Activated T-cell treated with anti-CD3 and anti-CD28 coated beads for 48 hours (primary cell): ENCODE results near the gene KCNJ6.
A peak's percentile ranks its signal among the peaks of the same experiment; 100 is the strongest.
"Not testable (repeated sequence)": the region's sequence is repeated elsewhere in the genome, so short reads cannot be mapped to it uniquely, and the experiment has no call there.

Experiments
- DNase-seq: peaks from one replicate; pipeline ENCODE4 v3.0.0-alpha.2; 2020; ENCODE audit warnings: low read depth

Gene KCNJ6

DNA sequence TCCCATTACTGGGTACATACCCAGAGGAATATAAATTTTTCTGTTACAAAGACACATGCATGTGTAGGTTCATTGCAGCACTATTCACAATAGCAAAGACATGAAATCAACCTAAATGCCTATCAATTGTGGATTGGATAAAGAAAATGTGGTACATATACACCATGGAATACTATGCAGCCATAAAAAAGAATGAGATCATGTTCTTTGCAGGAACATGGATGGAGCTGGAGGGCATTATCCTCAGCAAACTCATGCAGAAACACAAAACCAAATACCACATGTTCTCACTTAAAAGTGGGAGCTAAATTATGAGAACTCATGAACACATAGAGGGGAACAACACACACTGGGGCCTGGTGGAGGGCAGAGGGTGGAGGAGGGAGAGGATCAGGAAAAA is 272.4 kb downstream of the KCNJ6 start:
- not testable (repeated sequence) for DNase-seq

DNA sequence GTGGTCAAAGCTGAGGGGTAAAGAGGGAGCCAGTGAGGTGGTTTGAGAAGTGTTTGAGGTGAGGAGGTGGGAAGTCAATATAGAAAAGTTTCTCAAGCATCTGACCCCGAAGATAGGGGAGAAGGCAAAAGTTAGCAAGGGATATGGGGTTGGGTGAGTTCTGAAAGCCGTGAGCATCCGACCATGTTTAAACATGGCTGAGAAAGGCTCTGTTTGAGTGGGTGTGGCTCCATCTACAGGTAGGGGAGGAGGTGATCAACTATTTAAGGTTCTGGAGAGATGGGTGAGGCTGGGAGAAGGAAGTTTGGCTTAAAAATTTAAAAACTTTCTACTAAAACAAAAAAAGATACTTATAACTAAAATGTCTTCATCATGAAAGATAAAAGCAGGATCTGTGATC is 273.8 kb downstream of the KCNJ6 start:
- DNase-seq = peak; percentile 11

DNA sequence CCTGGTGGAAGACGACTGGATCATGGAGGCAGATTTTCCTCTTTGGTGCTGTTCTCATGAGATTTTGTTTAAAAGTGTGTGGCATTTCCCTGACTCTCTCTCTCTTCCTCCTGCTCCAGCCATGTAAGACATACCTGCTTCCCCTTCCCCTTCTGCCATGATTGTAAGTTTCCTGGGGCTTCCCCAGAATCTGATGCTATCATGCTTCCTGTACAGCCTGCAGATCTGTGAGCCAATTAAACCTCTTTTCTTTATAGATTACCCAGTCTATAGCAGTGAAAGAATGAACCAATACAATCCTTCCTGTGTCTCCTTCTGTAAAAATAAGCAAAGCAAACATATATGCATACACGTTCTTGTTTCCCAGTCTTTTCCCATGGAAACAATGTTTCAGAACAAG is 276.5 kb downstream of the KCNJ6 start:
- DNase-seq = no peak

DNA sequence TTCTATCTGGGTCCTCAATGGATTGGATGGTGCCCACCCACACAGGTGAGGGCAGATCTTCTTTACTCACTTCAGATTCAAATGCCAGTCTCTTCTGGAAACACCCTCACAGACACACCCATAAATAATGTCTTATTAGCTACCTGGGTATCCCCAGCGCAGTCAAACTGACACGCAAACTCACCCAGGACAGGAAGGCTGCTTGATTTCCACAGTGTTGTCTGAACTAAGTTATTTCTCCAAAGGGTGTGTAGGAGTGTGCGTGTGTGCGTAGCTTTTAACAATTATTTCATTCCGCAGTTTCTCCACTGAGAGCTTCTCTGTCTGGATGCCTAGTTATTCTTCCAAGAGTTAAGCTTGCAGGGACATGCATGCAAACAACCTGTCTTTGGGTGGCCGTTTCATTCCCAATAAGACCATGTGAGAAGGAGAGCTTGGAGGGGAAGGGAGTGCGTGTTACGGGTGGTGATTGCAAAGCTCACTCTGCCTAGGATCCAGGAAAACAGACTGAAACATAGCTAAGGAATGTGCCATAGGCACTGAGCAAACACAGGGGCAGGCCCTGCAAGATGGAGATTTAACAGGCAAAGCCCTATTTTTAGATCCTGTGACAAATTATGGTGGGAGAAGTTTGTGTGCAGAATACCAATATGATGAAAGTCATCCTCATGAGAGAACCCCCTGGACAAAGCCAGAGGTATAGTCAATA is 280.0 kb downstream of the KCNJ6 start:
- DNase-seq = no peak

DNA sequence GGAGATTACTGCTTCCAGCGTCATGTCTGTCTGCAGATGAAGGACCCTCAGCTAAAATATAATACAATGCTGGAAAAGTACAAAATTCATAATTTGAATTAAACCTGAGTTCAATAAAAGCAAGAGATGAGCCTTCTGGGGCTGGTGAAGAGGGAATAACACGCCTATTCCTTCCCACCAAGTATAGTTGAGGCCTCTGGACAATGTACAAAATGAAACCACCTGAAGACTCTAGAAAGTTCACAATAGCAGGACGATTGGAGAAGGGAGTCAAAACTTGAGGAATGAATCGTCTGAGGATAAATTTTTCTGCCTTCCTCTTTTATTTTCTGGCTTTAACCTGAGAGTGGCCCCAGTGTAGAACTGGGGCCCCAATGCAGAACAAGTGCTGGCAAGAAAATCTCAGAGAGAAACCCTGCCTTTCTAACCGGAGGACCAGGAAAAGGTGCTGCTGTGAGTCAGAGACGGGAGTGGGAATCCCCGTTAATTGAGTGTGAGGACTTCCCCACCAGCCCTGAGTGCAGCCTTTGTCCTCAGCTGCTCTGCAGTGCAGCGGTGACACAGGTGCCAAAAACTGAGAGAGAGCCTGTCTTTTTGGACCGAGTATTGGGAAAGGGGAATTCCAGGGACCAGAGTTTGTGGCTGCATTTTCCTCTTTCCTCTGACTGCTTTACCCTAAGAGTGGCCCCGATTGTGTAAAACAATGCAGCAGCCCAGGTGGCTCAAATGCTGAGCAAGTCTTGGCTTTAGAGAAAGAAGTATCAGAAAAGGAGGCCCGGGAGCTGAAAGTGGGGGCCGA is 284.7 kb downstream of the KCNJ6 start:
- DNase-seq = no peak

DNA sequence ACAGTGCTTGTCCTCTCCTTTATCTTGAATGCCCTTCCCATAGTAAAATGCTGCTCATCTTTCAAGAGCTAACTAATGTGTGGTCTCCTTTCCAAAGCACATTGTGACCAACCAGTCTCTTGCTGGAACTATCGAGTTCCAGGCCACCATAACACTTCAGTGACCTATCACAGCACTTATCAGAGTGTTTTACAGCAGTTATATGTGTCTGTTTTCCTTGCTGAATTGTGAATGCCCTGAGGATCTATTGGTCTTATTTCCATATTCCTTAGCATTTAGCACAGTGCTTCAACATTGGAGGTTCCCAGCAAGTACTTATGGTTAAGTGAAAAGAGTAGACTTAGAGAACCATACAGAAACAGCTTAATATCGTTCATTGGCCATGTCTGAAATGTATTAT is 285.4 kb downstream of the KCNJ6 start:
- DNase-seq = no peak

DNA sequence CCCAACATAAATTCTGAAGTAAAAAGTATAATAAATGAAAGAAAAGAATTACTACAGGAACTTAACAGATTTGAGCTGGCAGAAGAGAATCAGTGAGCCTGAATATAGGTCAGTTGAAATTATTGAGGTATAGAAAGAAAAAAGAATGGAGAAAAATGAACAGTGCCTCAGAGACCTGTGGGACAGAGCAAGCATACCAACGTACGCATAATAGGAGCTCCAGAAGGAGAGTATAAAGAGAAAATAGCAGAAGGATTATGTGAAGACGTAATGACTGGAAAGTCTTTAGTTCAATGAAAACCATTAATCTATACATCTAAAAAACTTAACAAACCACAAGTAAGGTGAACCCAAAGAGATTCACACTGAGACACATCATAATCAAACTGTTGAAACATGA is 287.9 kb downstream of the KCNJ6 start:
- no peak for DNase-seq

DNA sequence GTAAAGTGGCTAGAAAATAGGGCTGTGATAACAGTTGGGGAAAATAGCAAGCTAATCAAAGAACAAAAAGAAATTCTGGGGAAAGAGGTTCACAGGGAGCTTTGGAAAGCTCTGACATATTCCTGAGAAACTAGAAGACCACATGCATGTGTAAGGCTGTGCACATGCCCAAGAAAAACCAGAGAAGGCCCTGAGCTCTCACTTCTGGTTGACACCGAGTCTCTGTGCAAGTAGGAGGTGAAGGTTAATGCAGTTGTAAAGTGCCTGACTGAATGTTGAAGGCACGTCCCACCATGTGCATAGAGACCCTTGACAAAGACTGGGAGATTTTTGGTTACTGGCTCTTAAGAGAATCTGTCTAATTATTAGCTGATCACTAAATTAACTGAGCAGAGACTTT is 288.7 kb downstream of the KCNJ6 start:
- no peak for DNase-seq

DNA sequence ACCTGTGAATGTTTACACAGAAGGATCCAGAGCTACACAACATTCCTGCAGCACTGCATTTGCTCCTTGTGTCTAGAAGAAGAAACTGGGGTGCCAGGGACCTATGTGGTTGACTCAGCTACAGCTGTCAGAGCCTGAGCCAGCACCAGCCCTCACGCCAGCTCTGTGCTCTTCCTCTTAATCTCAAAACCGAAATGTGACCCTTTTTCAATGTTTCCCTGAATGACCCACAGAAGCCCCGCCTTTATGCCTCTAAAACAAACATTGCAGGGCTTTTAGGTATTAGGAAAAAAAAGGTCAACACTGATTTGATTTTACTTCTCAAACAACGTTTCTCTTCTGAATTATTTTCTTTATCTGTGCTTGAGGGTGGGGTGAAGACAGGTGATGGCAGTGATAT is 289.2 kb downstream of the KCNJ6 start:
- DNase-seq = no peak

DNA sequence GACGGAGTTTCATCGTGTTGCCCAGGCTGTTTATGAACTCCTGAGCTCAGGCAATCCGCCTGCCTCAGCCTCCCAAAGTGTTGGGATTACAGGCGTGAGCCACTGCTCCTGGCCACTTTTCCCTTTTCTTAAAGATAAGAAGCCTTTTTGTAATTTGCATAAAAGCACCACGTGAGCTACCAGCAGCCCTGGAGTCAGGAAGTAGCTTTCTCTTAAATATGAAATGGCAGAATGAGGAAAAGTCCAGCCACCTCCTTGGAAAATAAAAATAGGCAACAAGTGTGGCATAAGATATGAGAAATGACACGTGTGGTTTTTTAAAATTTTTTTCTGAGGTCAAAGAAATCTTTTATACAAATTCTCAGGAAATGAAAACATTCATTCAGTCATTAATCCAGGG is 289.9 kb downstream of the KCNJ6 start:
- no peak for DNase-seq

DNA sequence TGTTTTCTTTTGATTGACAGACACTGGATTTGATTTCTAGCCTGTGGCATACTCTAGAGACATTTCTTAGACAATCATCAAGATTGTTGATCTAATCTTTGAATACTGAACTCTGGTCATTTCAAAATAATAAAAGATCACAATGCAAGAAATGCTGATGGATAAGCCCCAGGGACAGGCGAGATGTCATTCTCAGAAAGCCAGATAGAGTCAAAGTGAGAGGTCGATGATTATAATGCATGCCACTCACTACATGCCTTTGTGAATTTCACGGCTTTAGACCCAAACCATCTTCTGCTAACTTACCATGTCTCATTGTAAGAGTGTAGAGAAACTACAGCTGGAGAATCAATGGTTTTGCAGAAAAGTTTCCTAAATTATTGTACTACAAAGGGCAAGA is 292.6 kb downstream of the KCNJ6 start:
- DNase-seq = no peak

DNA sequence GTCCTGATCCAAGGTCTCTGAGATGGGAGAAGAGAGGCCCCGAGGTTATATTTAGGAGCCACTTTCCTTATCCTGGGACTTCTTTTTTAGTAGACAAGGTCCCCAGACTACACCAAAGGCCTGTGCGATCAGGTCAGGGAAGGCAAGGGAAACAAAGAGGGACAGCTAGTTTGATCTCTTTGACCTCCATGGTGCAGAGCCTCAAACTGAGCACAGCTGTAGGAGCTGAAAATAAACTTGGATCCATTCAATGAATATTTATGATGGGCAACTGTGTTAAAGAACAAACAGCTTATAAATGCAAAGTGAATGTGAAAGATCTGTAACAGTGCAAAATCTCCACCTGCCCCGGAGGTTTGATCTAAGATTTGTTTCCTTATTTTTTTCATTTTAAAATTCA is 293.1 kb downstream of the KCNJ6 start:
- DNase-seq = no peak

DNA sequence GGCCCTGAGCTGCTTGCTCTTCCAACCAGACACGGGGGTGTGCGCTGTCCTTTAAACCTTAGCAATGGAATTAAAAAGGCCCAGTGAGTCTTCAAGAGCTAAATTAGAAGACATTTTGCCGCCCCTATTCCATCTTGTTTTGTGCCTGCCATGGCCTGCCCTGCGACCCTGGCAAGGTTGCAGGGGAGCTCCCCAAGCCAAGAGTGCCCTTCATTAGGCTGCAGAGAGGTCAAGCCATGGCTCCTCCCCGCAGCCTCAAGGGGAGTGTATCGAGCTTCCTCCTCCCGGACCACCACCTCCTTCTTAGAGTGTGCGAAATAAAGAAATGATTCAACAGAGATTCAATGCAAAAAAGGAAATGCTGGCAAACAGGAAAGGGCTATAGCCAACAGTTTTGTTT is 293.5 kb downstream of the KCNJ6 start:
- no peak for DNase-seq

DNA sequence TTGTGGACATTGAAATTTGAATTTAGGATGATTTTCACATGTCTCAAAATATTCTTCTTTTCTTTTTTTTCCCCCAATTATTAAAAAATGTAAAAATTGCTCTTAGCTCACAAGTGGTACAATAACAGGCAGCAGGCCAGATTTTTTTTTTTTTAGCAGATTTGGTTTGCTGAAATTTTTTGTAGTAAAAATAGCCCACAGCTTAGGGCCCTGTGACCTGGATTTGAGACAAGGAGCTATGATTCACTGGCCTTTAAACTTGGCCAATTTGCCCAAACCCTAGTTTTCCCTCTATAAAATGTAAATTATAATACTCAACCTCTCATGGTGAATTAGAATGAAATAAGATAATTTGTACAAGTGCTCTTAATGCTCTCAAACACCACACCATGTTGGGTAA is 295.9 kb downstream of the KCNJ6 start:
- DNase-seq = no peak

DNA sequence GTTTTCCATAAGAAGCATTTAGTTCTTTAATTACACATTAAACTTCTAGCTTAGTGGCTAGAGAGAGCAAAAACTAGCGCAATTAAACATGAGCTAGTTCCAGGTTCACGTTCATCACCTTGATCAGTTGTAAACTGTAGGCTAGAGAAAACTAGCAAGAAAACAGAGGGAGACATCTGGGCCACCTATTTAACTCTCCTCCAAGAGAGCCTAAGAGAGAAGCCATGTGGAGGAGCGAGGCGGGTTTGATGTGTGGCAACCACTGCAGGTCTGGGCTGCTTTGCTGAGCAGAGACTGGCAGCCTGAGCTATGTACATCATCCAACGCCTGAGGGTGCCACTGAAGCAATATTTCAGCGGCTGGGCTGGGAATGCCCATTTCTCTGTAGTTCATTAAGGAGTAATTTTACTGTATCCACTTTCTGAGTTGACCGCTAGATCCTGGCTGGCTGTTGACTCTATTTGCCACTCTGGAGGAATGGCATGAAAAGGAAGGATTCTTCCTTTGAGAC is 296.7 kb downstream of the KCNJ6 start:
- DNase-seq = no peak

DNA sequence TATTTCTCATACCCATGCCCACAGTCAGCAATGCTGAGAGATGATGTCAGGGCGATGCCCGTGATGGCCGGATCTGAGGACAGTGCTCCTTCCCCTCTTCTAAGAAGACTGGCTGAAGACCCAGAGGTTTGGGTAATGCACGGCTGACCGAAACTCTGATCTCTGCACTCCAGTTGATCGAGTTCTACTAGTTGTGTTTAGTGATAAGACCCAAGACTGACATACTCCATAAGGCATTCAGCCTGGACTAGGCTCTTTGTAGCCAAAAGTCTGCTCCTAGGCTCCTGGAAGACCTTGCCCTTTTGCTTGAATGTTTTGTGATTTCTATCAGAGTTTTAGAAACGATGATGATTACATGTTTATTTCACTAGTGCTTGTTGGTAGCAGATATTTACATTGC is 298.2 kb downstream of the KCNJ6 start:
- no peak for DNase-seq

DNA sequence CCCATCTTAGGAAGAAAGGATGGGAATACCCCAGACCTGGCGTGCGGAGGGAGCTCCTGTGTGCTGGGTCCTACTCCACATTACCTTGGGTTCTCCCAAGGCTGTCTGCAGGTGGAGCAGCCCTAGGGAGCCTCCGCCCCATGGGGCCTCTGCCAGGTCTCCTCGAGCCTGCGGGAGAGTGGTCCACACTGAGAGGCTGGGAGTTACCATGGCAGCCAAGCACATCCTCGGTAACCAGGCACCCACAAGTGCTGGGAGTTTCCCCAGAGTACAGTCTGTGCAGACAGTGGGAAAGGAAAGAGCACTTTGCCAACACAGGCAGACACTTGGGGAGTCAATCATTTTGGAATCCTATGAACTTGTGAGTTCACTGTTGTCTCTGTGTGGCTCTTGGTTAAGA is 300.3 kb downstream of the KCNJ6 start:
- no peak for DNase-seq

DNA sequence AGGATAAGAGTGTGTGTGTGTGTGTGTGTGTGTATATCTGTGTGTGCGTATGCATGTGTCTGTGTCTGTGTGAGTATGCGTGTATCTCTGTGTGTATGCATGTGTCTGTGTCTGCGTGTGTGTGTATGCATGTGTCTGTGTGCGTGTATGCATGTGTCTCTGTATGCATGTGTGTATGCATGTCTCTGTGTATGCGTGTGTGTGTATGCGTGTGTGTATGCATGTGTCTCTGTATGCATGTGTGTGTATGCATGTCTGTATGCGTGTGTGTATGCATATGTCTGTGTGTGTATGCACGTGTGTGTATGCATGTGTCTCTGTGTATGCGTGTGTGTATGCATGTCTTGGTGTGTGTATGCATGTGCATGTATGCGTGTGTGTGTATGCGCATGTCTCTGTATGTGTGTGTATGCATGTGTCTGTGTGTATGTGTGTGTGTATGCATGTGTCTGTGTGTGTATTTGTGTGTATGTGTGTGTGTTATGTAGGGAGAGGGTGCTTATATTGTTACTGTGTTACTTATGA is 301.8 kb downstream of the KCNJ6 start:
- DNase-seq = no peak

DNA sequence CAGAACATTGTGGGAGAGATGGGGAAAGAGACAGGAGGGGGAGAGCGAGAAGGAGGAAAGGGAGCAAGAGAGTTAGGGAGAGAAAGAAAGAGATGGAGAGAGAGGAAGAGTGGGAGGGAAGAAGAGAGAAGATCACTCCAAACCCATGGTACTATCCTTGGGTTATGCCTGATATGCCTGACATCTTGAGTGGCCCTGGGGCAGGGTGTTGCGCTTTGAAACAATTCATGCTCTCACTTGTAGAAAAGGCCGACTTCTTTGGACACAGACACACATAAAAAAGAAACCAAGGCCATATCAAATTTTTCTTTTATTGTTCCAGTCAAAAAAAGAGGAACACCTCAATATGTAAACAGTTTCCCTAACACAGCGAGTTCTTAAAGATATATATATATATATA is 309.2 kb downstream of the KCNJ6 start:
- DNase-seq = no peak

DNA sequence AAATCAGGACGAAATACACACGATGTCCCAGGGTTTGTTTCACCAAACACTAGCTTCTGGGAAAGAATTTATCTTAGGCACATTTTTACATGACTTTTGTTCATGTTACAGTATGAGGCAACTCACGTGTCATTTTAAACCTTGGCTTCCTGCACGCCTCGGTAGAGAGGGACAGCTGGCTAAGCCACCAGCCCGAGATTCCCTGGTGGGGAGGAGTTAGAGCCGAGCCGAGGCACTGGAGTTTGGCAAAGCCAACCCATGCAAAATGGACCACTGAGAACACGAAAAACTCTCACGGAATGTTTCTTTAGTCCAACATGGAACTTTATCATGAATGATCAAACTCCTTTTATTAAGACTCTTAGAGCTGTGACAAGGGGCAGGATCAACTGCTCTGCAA is 309.7 kb downstream of the KCNJ6 start:
- no peak for DNase-seq

DNA sequence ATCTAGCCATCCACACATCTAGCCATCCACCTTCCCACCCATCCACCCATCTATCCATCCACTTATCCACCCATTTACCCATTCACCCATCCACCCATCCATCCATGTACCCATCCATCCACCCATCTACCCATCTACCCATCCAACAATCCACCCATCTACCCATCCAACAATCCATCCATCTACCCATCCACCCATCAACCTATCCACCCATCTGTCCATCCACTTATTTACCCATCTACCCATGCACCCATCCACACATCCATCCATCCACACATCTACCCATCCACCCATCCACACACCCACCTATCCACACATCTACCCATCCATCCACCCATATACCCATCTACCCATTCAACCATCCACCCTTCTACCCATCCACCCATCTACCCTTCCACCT is 311.3 kb downstream of the KCNJ6 start:
- DNase-seq = no peak

DNA sequence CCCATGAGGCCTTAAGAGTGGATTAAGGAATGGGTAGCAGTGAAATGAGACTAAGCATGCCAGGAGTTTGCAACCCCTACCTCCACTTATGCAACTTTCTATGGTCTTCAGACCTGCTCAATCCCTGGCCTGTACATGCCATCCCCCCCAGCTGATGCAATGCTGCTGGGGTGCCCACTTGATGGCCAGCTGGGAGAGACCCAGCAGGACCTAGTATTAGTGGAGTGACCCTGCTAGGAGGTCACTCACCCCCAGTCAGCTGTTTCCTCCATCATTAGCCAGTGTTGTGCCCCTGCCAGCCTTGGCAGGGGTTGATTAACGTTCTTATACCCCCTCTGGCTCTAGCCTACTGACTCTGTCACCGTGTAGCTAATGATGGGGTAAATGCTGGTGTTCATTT is 313.1 kb downstream of the KCNJ6 start:
- DNase-seq = no peak

DNA sequence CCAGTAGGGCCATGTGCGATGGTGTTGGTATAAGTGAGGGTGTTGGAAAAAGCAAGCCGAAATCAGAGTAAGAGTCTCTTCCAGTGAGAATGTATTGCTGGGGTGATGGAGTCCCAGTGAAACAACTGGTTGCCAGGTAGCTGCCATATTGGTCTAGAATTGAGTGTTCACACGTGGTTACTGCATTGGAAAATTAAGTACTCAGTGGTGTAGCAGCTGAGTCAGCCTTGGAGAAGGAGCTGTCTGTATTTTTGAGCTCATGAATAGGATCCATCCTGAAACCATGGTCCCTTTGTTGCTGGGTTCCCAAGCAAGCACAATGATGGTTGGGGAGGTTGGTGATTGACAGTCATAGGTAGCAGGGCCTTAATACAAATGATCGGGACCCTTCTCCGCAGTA is 314.3 kb downstream of the KCNJ6 start:
- DNase-seq = no peak
